Choroid plexus epithelial cell (primary cell): ENCODE data around the gene BOC.

Source experiments
- DNase-seq: peaks from one replicate; pipeline ENCODE4 v3.0.0-alpha.2; 2010; ENCODE audit warnings: low read depth
- H3K4me3 ChIP-seq: 2 replicates; pipeline ENCODE4 v1.5.1; 2011; ENCODE audit warnings: low read depth, mild to moderate bottlenecking, control low read depth, low read length, moderate library complexity
- TF ChIP-seq, protein P1 (sequence below): conservative IDR thresholded peaks from 2 replicates; pipeline ENCODE4 v1.5.1; 2011; ENCODE audit warnings: low read depth, mild to moderate bottlenecking, control low read depth, inconsistent platforms, low read length, moderate library complexity

BOC gene

GRCh38 chr3:113263020-113263419 lies 51.7 kb downstream of the BOC start:
- TF ChIP-seq, protein P1, sequence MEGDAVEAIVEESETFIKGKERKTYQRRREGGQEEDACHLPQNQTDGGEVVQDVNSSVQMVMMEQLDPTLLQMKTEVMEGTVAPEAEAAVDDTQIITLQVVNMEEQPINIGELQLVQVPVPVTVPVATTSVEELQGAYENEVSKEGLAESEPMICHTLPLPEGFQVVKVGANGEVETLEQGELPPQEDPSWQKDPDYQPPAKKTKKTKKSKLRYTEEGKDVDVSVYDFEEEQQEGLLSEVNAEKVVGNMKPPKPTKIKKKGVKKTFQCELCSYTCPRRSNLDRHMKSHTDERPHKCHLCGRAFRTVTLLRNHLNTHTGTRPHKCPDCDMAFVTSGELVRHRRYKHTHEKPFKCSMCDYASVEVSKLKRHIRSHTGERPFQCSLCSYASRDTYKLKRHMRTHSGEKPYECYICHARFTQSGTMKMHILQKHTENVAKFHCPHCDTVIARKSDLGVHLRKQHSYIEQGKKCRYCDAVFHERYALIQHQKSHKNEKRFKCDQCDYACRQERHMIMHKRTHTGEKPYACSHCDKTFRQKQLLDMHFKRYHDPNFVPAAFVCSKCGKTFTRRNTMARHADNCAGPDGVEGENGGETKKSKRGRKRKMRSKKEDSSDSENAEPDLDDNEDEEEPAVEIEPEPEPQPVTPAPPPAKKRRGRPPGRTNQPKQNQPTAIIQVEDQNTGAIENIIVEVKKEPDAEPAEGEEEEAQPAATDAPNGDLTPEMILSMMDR: no peak
- DNase-seq: no peak
- H3K4me3 ChIP-seq: no peak overlapping the region

GRCh38 chr3:113263778-113264177 lies 52.4 kb downstream of the BOC start:
- DNase-seq: no peak
- H3K4me3 ChIP-seq: no peak overlapping the region
- TF ChIP-seq, protein P1: no peak

DNA sequence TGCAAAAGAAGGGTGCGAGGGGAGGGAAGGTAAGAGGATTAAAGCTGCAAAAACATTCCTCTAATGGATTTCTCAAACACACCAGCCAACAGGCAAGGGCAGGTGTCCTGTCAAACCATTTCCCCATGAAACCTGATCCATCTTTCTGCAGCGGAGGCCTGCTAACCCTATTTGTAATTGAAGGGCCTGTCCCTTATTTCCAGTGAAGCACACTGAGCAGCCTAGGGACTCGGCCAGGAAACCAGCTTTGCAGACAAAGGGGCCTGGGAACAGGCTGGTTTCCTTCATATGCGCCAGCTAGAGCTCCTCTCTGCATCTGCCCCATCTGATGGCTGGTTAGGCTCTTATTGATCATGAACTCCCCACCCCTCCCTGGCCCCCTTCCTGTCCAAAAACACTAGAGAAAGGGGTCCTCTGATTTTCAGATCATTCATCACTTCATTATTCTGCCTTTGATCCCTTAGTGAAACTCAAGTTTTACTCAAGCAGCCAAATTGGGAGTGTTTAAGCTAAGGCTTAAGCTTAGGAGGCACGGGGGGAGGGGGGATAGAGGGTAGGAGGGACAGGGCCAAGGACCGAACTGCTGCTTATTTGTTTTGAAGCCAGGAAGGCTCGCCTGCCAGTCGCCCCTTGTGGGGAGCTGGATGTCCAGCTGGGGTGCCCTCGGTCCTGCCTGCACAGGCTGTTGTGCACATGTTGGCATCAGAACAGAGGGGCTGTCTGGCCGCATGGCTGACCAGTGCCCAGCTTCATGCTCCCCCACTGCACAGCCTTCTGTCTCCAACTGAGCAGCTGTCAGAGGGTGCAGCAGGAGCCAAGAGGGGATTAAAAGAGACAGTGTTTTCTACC lies 53.1 kb downstream of the BOC start:
- no peak for DNase-seq
- TF ChIP-seq, protein P1: no peak
- no peak overlapping the region for H3K4me3 ChIP-seq

DNA sequence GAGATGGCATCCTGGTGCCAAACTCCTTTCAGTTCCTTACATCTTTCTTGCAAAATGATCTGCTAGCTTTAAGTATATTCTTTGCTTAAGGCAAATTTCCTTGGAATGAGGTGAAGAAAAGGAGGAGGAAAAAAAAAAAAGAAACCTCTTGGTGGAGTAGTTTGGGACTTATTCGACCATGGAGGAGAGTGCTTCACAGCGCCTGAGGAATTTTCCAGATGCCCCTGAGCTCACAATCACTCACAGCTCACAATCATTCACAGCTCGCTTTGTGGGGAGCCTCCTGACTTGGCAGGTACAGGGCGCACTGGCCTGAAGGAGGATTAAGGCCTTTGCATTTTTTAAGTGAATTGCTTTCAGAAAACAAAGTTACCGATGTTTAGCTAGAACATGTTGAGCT lies 53.9 kb downstream of the BOC start:
- TF ChIP-seq, protein P1: no peak
- DNase-seq: no peak
- no peak overlapping the region for H3K4me3 ChIP-seq

DNA sequence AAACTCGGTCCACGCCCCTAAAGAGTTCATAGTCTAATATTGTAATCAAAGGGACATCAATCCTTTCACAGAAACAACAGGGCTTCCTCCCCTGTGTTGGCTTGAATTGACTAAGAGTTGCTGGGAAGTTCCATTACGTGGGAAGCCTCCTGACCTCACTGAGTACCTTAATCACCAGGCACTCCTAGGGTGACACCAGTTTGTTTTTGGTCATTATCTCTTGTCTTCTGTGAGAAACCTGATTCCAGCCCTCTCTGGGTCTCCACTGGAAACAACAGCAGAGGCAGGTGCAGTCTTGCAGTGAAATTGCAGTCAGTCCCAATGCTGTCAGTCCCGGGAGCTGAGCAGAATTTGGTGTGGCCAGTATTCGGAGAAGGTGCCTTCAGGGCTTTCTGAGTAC lies 55.4 kb downstream of the BOC start:
- TF ChIP-seq, protein P1: no peak
- DNase-seq: no peak
- no peak overlapping the region for H3K4me3 ChIP-seq

- H3K4me3 ChIP-seq: no peak overlapping the region
- no peak for DNase-seq
- TF ChIP-seq, protein P1: no peak
Observed at GRCh38 chr3:113268311-113268710, 57.0 kb downstream of the BOC start.

GRCh38 chr3:113268942-113269341 lies 57.6 kb downstream of the BOC start:
- DNase-seq: no peak

More at GRCh38 chr3:113268942-113269341, 57.6 kb downstream of the BOC start:
- H3K4me3 ChIP-seq: no peak overlapping the region
- TF ChIP-seq, protein P1: no peak
